ENCODE results near the gene CKS2. TPM values are rescaled to one million over a fixed set of nuclear protein-coding genes. Genes with fewer than 3 reads are reported as not detected.

The CKS2 gene
- polyA plus RNA-seq, 3 donors, result 95.2 to 105 (median 104) TPM

DNA sequence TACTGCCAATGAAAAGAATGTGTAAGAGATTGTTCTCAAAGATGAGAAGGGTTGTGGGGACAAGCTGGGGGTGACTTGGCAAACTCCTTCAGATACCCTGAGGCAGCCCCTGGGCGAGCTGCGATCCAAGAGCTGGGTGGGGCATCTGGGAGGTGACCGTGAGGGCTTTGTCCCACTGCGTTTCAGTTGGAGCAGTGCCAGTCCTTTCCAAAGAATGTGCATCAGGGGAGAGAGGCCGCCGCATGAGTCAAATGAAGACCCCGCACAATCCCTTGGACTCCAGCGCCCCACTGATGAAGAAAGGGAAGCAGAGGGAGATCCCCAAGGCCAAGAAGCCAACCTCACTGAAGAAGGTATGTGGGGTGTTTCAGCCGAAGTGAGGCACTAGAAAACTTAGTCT lies 35.7 kb downstream of the CKS2 start:
- DNase-seq (ENCODE audit: low read depth in 3 of 3, low spot score in 2 of 3), result no peak

DNA sequence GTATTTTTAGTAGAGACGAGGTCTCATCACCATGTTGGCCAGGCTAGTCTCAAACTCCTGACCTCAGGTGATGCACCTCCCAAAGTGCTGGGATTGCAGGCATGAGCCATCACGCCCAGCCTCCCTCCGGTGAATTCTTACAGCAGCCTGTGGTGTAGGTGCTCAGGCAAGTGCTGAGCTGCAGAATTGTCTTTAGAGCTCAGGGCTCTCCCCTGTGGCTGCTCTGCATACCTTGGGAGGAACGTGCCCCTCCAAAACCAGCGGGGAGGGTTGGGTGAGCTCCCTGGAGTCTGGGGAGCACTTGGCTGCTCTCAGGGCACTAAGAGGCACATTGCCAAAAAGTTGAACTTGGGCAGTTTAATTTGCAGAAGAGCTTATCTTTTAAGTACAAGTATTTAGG lies 36.7 kb downstream of the CKS2 start:
- DNase-seq (ENCODE audit: low read depth in 3 of 3, low spot score in 2 of 3), result no peak

DNA sequence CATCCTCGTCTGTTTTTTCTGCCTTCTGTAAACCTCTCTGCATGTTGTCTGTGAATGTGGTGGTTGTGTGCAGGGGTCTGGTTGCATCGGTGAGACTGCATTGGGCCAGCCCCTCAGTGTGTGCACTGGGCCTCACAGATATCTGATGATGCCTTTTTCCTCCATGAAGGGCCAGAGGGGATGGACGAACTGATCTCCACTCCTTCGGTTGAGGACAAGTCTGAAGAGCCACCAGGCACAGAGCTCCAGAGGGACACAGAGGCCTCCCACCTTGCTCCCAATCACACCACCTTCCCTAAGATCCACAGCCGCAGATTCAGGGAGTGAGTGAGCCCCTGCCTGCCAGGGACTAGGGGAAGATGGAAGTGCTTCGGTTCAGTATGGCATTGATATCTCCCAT lies 38.6 kb downstream of the CKS2 start:
- no peak for DNase-seq (ENCODE audit: low read depth in 3 of 3, low spot score in 2 of 3)

DNA sequence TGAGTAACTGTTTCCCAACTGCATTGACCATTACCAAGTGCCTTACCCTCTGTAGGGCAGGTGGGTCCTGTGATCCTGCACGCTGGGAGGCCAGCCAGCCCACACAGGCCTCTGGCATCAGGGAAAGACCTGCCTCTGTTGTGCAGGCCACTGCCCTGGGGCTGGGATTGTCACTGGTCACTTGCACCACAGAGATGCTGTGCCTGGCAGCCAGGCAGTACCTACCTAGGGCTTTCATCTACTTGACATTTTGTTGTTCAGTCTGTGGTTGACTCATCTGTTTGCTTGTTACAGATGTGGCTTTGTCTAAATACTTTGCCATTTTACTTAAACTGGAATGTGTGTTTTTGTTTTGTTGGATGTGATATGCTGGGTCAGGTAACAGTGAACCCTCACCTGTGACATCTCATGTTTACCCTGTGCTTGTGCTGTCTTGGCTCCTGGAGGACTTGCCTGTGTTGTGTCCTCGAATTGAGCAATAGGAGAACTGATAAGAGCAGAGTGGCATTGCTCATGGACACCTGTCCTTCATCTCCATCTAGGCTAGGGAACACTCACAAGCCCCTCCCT lies 40.1 kb downstream of the CKS2 start:
- no peak for DNase-seq (ENCODE audit: low read depth in 3 of 3, low spot score in 2 of 3)

DNA sequence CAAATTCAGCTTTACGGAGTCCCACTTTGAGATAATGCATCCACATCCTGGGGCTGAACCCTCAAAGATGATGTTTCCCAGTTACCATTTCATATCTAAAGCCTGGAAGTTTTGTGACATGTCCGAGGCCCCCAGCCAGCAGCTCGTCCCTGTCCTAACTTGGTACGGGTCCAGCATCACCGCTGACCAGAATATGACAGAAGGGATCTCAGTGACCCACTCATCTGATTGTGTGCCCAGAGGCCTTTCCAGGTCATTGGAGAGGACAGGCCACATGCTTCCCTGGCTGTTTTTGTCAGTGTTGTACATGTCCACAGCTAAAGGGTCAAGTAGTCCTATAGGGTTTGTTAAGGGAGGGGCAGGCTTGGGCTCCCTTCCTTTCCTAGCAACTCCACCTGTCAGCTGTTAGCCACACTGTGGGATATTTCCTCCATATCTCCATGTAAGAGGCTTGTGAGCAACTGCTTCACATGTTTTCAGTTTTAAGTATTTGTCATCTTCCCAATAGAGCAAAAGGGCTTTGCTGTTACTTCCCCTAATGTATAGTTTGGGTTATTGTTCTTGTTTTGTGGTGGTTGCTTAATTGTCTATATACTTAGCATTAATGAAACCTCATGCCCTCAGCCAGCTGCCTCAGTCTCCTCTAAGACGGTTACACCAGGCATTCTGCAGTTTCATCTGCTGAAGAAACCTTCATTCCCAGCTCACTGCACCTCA lies 40.7 kb downstream of the CKS2 start:
- no peak for DNase-seq (ENCODE audit: low read depth in 3 of 3, low spot score in 2 of 3)

DNA sequence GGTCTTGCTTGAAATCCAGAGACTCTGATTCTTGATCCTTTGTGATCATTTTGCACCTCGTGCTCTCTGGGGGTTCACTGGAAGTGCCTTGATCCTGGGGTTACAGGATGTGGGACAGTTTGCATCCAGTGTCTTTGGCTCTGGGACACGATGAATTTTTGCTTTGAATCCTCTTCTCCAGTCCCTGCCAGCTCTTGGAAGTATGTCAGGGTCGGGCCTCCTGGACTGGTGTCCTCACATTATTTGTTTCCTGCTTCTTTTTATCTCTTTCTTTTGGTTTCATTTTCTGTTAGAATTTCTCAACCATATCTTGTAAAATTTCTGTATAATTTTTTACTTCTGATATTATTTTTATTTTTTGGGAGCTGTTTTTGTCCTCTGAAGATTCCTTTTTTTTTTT lies 41.5 kb downstream of the CKS2 start:
- DNase-seq (ENCODE audit: low read depth in 3 of 3, low spot score in 2 of 3), result no peak

DNA sequence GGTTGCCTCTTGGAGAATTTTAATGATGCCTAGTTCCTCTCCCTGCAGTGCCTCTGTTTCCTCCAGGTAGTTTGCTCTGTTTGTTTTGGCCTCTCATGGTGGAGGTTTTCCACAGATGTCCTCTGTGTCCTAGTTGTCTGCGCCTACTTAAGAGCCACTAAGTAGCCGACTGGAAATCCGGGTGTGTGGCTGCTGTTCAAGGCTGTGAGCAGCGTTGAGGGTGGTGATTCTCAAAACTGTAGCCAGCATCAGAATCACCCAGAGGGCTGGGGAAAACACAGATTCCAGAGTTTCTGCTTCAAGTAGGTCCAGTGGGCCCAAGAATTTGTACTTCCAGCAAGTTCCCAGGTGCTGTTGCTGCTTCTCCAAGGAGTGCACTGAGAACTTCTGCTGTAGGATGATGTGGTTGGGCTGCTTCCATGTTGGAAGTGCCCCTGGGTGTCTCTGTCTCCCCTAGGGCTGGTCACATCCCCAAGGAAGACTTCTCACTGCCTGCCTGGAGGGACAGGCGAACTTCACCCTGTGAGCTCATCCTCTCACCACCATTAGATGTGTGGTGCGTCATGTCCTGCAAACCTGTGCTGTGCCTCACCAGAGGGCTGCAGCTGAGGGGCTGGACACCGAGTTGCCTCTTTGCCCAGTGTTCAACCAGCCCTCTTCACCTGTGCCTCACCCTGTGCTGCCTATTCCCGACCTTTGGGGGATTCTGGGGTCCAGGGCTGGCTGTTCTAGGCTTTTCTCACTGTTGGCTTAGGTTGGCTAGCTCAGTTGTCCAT lies 42.1 kb downstream of the CKS2 start:
- no peak for DNase-seq (ENCODE audit: low read depth in 3 of 3, low spot score in 2 of 3)

DNA sequence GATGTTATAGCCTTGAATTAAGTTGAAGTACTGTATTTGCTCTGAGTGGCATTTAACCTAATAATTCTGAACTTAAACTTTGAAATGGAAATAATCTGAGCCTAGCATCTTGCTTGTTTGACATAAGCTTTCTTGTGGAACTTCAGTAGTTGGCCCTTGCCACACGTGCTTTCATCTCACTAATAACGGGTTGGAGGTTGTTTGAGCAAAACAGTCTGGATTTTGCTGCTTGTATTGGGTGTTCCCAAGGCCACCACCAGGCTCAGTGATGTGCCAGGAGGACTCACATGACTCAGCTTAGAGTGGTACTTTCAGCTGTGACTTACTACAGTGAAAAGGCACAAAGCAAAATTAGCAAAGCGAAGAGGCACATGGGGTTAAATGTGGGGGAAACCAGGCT lies 43.0 kb downstream of the CKS2 start:
- DNase-seq (ENCODE audit: low read depth in 3 of 3, low spot score in 2 of 3), result no peak

DNA sequence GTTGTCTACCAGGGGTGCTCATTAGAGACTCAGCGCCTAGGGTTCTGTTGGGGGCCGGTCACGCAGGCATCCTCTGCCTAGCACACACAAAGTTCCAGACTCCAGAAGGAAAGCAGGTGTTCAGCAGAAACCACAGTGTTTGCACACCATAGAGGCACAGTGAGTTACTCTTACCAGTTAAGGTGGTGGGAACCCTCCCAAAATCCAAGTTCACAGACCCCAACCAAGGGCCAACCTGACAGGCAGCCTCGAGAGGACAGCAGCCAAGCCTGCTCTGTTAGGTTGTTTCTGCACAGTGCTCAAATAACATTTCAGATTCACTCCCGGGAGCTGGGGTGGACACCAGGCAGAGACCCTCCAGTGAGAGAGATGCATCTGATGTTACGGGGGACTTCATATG lies 43.5 kb downstream of the CKS2 start:
- DNase-seq (ENCODE audit: low read depth in 3 of 3, low spot score in 2 of 3), result no peak

DNA sequence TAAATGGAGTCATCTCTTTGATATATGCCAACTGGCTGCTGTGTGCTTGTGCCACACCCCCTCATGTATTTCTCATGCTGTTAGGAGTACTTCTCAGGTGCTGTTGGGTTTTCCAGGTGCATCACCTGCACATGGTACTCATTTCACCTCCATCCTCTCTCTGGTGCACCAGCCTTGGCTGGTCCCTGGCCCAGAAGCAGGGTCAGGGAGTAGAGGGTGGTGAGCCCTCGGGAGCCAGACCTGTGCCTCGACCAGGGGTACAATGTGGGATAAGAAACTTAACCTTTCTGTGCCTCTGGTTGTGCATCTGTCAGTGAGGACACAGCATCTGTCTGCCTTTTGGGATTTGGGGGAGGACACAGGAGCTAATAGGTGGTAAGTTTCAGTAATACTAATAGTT lies 45.8 kb downstream of the CKS2 start:
- no peak for DNase-seq (ENCODE audit: low read depth in 3 of 3, low spot score in 2 of 3)

DNA sequence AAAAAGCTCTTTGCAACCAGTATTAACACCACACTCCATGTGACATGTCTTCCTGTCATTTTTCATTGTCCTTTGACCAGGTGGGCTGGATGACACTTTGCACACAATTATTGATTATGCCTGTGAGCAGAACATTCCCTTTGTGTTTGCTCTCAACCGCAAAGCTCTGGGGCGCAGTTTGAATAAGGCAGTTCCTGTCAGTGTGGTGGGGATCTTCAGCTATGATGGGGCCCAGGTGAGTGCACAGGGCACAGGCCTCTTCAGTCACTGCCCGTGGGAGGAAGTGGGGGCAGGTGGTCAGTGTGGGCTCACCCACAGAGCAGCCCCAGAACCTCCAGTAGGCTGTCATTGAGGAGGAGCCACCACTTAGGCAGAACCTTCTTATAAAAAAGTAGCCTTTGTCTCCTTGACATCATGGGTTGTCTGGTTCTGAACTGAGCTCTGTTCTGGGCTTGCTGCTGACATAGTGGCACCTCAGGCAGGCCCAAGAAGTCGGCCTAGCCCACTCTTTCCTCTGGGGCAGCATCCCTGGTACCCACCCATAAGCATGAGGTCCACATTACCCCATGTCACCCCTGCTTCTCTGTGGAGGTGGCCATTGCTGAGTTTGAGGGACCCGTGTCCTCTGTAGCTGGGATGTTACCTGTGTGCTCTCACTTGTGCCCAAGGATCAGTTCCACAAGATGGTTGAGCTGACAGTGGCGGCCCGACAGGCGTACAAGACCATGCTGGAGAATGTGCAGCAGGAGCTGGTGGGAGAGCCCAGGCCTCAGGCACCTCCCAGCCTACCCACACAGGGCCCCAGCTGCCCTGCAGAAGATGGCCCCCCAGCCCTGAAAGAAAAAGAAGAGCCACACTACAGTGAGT lies 46.6 kb downstream of the CKS2 start:
- no peak for DNase-seq (ENCODE audit: low read depth in 3 of 3, low spot score in 2 of 3)

DNA sequence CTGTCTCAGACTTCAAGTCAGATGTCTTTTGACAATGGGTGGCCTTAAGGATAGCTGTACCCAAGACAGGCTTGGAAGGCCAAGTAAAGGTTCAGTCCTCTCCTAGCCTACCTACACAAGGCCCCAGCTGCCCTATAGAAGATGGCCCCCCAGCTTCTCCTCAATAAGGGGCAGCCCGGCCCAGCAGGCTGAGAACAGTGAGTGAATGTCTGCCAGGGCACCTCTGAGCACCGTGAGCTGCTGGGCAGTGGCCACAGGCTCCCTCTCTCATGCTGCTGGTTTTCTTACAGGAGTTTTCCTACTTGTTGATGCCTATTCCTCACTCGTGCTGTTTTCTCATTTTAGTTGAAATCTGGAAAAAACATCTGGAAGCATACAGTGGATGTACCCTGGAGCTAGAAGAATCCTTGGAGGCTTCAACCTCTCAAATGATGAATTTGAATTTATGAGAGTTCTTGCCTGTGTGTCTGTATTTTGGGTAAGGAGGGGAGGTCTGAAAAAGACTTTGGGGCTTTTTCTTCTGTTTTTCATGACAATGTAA lies 47.5 kb downstream of the CKS2 start:
- no peak for DNase-seq (ENCODE audit: low read depth in 3 of 3, low spot score in 2 of 3)

DNA sequence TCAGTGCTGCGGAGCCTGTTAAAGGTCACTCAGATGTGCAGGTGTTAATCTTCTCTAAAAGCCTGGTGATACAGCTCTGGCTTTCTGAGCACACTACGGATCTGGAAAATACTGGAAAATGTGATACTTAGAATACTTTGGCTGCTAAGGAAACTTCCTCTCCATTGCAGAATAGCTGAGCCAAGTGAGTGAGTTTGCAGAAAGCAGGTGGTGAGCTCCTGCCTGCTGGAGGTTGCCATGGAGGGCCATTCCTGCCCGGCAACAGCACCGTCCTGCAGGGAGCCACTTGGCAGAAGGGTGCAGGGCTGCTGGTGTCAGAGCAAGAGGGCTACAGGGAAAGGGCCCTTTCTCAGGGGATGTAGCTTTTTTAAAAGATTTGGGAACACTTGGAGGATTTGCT lies 48.0 kb downstream of the CKS2 start:
- no peak for DNase-seq (ENCODE audit: low read depth in 3 of 3, low spot score in 2 of 3)

DNA sequence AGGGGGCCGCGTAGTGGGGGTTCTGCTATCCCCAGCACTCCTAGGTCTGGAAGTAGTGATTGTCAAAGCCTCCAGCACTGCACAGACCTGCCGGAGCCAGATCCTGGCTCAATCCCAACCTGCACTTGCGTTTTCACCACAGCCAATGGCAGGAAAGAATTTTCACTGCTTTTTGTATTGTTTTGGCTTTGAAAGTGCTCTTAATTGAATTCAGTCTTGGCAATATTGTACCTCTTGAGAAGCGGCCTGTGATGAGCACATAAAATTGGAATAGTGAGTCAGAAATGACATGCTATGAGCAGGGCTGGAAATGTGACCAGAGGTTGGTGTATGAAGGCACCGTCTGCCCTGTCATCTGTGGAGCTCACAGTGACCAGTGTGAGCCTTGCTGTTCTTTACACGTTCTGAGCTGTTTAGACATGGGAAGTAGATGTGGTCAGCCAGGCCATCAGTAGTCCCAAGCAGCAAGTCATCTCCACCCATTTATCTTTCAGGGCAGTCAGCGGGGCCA lies 48.8 kb downstream of the CKS2 start:
- no peak for DNase-seq (ENCODE audit: low read depth in 3 of 3, low spot score in 2 of 3)

DNA sequence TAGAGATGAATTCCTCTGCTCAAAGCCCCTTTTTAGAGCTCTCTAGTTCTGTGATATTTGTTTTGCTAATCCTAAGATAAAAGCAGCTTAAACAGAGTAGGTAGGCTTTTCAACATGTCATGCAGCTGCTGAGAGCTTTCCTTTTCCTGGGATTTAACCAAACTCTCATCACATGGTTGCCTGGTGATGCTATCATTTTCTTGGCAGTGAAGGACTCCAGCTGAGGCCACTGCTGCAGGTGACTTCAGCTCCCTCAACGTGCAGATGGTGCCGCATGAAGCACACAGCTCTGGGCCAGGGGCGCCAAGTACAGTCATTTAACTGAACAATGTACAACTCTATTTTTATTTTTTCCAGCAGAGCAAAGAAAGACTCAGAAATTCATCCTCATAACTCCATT lies 49.5 kb downstream of the CKS2 start:
- DNase-seq (ENCODE audit: low read depth in 3 of 3, low spot score in 2 of 3), result no peak

DNA sequence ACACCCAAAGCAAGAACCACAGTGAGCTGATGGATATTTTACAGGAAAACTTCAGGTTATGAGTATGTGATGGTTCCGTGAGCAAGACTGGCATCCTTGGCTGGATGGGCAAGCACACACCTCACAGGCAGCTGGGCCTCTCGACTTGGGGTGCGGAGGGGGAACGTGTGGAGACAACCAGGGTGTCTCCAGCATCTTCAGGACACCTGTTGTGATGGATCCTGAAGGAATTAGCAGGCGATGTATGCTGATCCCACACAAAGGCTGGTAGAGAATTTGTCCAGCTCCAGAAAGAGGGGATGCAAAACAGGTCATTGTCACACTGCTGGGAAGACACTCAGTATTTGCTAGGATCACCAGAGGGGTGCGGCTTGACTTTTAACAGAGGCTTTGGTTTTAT lies 50.0 kb downstream of the CKS2 start:
- no peak for DNase-seq (ENCODE audit: low read depth in 3 of 3, low spot score in 2 of 3)

DNA sequence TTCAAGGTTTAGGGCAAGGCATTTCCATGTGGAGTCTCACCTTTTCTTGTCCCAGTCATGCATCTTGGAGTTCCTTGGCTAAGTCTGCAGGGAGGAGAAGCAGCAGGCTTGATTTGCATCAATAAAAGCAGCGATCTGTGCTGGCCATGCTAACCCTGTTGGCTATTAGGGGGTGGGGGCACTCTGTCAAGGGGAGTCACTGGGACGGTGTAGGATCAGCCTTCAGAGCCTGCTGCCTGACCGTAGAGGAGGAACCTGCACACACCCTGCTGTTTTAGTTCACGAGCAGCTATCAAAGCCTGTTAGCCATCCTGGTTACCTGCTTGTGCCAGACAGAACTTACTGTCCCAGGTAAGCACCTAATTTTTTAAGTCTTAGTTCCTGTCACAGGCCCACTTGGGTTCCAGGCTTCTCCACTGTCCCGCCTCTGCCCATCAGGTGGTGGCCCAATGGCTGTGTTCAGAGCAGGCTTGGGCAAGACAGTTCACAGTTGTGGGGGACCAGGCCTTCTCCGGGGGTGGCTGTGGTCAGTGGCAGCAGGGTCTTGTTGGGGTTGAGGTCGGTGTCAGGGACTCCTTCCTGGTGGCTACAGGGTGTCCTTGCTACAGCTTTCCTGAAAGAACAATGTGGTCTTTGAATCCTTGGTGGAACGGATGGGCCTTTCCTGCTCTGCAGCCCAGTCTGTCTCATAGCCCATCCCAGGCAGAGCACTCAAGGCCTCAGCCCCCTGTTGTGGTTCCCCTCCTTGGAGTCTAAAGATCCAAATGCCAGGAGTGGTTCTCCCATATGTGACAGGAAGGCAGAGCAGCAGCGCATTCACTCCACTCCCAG lies 51.0 kb downstream of the CKS2 start:
- DNase-seq (ENCODE audit: low read depth in 3 of 3, low spot score in 2 of 3), result no peak

DNA sequence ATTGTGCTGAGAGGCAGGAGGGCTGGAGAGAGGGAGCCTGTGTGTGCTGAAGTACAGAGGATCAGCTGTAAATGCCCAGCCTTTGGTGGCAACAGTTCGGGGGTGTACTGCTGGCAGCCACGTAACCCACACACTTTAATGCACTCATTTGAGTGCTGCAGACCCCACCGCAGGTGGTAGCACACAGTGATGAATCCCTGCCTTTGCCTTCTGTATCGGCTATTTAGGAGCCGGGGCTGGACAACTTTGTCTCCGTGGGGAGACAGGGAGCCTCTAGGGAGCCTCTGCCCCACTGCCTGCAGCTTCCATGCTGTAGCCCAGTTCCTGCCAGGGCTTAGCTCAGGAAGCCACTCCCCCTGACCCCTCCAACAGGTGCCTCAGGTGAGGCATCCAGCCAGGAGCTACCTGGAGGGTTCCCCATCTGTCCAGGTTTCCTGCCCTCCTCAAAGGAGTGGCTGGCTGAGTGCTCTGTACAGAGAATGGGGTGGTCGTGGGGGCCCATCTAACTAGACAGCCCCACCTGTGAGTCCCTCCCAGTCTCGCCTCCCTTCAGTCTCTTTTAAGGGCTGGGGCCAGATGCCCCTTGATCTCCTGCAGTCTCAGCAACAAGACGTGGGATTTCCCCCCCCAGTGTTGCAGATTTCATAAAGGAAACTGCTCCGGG lies 51.8 kb downstream of the CKS2 start:
- no peak for DNase-seq (ENCODE audit: low read depth in 3 of 3, low spot score in 2 of 3)

DNA sequence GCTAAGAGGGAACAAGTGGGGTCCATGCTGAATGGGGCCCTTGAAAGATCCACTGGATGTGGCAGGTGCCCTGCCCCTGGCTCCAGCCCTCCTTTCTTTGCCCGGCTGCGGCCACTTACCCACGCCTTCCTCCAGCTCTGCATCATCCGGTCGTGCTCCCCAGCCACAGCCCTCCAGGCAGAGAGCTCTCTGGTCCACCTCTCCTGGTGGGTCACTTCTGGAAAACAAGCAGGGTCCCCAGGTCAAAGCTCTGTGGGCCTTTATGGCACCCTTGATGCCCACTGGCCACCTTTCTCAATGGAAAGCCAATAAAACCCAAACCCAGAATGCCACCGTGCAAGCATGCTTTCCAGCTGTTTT lies 52.3 kb downstream of the CKS2 start:
- no peak for DNase-seq (ENCODE audit: low read depth in 3 of 3, low spot score in 2 of 3)

Data from right renal cortex interstitium (tissue), 3 donors.